ENCODE measurements around the gene RBM24. TPM values are rescaled to one million over a fixed set of nuclear protein-coding genes. Genes with fewer than 3 reads are reported as not detected.
A peak's percentile ranks its signal among the peaks of the same experiment; 100 is the strongest.

Gene RBM24
- polyA plus RNA-seq, 3 donors = not detected

DNA sequence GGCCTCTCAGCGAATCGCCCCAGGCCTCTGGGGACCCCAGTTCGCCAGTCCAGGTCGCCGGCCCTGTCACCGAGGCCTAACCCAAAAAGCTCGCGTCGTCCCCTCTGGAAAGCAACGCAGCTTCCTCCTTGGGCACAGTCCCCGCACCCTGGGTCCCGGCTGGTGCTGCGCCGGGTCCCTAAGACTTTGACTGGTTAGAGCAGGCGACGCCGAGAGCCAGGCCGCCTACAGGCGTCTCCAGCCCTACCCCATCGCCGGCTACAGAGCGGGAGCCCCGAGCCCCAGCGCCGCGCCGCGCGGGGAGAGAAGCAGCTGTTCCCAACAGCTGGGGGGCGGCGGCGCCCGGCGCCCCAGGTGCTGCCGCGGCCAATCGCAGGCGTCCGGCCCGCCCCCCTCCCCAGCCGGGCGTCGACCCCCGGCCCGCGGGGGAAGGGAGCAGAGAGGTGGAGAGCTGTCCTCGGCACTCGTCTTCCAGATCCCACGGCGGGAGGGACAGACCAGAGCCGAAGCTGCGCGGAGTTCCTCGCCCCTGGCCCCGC, 540 bp upstream of the RBM24 start:
- Mint-ChIP-seq H3K9me3 (peaks cover 0 to 13% (median 9%) of the 10 kb centered on the region in 7 donors), H3K27ac (no peak overlapping the region), H3K36me3 (peaks cover 4 to 9% of the 10 kb centered on the region in 2 donors), H3K27me3 (ENCODE audit: low read depth in 3 of 3) (peaks cover 69 to 78% (median 70%) of the 10 kb centered on the region in 3 donors), H3K4me3 (peak overlapping the region; percentile 67 to 92), H3K4me1 (peaks cover 13% of the 10 kb centered on the region)
- H3K9me3 ChIP-seq (replicated peaks in 1 of 2; ENCODE audit: control insufficient read depth in 1 of 2, insufficient read depth in 1 of 2, low read length in 2 of 2) = peaks cover 0 to 13% of the 10 kb centered on the region in 2 donors
- no peak overlapping the region for H3K9ac ChIP-seq (ENCODE audit: insufficient read depth, low read length, poor library complexity, severe bottlenecking)
- 2% methylated on average over 48 of the region's 55 CpGs for WGBS (ENCODE audit: insufficient coverage)
- H3K4me1 ChIP-seq (ENCODE audit: control insufficient read depth in 1 of 2, insufficient read depth in 2 of 2, low read length in 2 of 2) = peaks cover 7 to 15% of the 10 kb centered on the region in 2 donors
- peaks cover 46 to 80% of the 10 kb centered on the region in 2 donors for H3K27me3 ChIP-seq (ENCODE audit: control insufficient read depth in 2 of 2, insufficient read depth in 2 of 2, low read length in 2 of 2)
- no peaks in the 10 kb centered on the region for H4K20me1 ChIP-seq (ENCODE audit: insufficient read depth, low read length)
- H3K4me3 ChIP-seq (replicated peaks in 1 of 3; ENCODE audit: low read depth in 2 of 3, low read length in 3 of 3) = peak overlapping the region in 1 of 3 experiments; percentile 69
- H3K4me2 ChIP-seq (replicated peaks; ENCODE audit: extremely low read depth, low read length, poor library complexity, severe bottlenecking) = peak overlapping the region; percentile 68
- no peak for DNase-seq
- H3K79me2 ChIP-seq (ENCODE audit: insufficient read depth, low read length) = no peaks in the 10 kb centered on the region
- H3K36me3 ChIP-seq (replicated peaks in 1 of 2; ENCODE audit: control insufficient read depth in 1 of 2, insufficient read depth in 2 of 2, low read length in 2 of 2) = no peaks in the 10 kb centered on the region
- H3K27ac ChIP-seq (ENCODE audit: low read depth in 1 of 2, low read length in 2 of 2) = no peak overlapping the region
- no peak overlapping the region for H2AFZ ChIP-seq (ENCODE audit: insufficient read depth, low read depth, low read length, poor library complexity, severe bottlenecking)
- intact Hi-C loops (cut with micrococcal nuclease) = no loop called here
- TF ChIP-seq, protein P1, sequence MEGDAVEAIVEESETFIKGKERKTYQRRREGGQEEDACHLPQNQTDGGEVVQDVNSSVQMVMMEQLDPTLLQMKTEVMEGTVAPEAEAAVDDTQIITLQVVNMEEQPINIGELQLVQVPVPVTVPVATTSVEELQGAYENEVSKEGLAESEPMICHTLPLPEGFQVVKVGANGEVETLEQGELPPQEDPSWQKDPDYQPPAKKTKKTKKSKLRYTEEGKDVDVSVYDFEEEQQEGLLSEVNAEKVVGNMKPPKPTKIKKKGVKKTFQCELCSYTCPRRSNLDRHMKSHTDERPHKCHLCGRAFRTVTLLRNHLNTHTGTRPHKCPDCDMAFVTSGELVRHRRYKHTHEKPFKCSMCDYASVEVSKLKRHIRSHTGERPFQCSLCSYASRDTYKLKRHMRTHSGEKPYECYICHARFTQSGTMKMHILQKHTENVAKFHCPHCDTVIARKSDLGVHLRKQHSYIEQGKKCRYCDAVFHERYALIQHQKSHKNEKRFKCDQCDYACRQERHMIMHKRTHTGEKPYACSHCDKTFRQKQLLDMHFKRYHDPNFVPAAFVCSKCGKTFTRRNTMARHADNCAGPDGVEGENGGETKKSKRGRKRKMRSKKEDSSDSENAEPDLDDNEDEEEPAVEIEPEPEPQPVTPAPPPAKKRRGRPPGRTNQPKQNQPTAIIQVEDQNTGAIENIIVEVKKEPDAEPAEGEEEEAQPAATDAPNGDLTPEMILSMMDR (IDR thresholded peaks at IDR 0.05) = no peak

DNA sequence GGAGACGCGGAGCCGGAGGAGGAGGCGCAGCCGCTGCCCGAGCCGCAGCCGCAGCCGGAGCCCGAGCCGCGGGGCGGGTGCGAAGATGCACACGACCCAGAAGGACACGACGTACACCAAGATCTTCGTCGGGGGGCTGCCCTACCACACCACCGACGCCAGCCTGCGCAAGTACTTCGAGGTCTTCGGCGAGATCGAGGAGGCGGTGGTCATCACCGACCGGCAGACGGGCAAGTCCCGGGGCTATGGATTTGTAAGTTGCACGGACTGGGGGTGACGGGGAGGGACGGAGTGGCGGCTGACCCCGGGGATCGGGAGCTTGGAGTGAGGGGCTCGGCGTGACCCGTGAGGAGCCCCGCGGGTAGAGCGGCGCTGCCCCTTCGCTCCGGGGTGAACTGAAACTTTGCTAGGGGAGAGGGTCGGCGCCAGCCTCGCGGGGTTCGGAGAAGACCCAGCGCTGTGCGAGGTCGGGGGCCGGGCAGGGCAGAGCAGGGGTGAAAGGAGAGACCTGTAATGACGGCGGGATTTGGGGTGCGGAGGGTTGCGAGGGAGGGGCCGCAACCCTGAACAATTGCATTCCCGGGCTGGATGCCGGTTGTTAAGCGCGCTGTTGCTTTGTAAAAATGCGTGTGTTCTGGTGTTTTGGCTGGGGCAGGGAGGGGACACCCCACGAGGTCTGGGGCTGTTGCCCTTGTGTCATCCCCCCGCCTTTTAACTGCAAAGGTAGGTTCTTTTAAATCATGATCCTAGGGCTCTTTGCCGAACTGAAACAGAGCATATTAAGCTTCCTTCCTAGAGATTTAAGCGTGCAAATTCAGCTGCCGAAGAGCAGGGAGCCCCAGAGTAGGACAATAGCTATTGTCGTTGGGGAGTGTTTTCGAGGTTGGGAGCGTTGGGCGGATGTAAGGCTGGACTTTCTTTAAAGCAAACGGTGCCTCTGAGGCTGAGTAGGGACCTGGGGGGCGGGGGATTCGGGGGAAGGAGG, 628 bp downstream of the RBM24 start:
- peak overlapping the region; percentile 39 for H2AFZ ChIP-seq (ENCODE audit: insufficient read depth, low read depth, low read length, poor library complexity, severe bottlenecking)
- H3K27ac ChIP-seq (ENCODE audit: low read depth in 1 of 2, low read length in 2 of 2) = no peak overlapping the region
- H3K27ac Mint-ChIP-seq = no peak overlapping the region
- peaks cover 7 to 15% of the 10 kb centered on the region in 2 donors for H3K4me1 ChIP-seq (ENCODE audit: control insufficient read depth in 1 of 2, insufficient read depth in 2 of 2, low read length in 2 of 2)
- H4K20me1 ChIP-seq (ENCODE audit: insufficient read depth, low read length) = no peaks in the 10 kb centered on the region
- intact Hi-C loops (cut with micrococcal nuclease) = no loop called here
- TF ChIP-seq, protein P1 (IDR thresholded peaks at IDR 0.05) = no peak
- peaks cover 46 to 86% of the 10 kb centered on the region in 2 donors for H3K27me3 ChIP-seq (ENCODE audit: control insufficient read depth in 2 of 2, insufficient read depth in 2 of 2, low read length in 2 of 2)
- H3K79me2 ChIP-seq (ENCODE audit: insufficient read depth, low read length) = no peaks in the 10 kb centered on the region
- H3K36me3 Mint-ChIP-seq = peaks cover 4 to 9% of the 10 kb centered on the region in 2 donors
- H3K36me3 ChIP-seq (replicated peaks in 1 of 2; ENCODE audit: control insufficient read depth in 1 of 2, insufficient read depth in 2 of 2, low read length in 2 of 2) = no peaks in the 10 kb centered on the region
- peaks cover 0 to 13% of the 10 kb centered on the region in 2 donors for H3K9me3 ChIP-seq (replicated peaks in 1 of 2; ENCODE audit: control insufficient read depth in 1 of 2, insufficient read depth in 1 of 2, low read length in 2 of 2)
- H3K4me3 ChIP-seq (replicated peaks in 1 of 3; ENCODE audit: low read depth in 2 of 3, low read length in 3 of 3) = peak overlapping the region; percentile 26 to 69 (median 26)
- peak overlapping the region; percentile 68 for H3K4me2 ChIP-seq (replicated peaks; ENCODE audit: extremely low read depth, low read length, poor library complexity, severe bottlenecking)
- peak overlapping the region; percentile 77 to 94 for H3K4me3 Mint-ChIP-seq
- H3K9me3 Mint-ChIP-seq = peaks cover 0 to 13% (median 9%) of the 10 kb centered on the region in 7 donors
- no peak for DNase-seq
- peak overlapping the region; percentile 45 for H3K9ac ChIP-seq (ENCODE audit: insufficient read depth, low read length, poor library complexity, severe bottlenecking)
- peaks cover 70 to 82% (median 75%) of the 10 kb centered on the region in 3 donors for H3K27me3 Mint-ChIP-seq (ENCODE audit: low read depth in 3 of 3)
- H3K4me1 Mint-ChIP-seq = peaks cover 13% of the 10 kb centered on the region
- 2% methylated on average over 68 of the region's 77 CpGs for WGBS (ENCODE audit: insufficient coverage)

Data from CD14-positive monocyte (primary cell).